ENCODE measurements around the gene SEPTIN14. TPM values are rescaled to one million over a fixed set of nuclear protein-coding genes. Genes with fewer than 3 reads are reported as not detected.

The SEPTIN14 gene
- total RNA-seq, 1 experiment from 2014 or later: not detected

GRCh38 chr7:55776196-55776595 is 86.4 kb downstream of the SEPTIN14 start:
- H3K4me1 ChIP-seq (ENCODE audit: insufficient read depth, low read length): no peaks in the 10 kb centered on the region
- no peak overlapping the region for H3K23ac ChIP-seq (ENCODE audit: insufficient read length, low read depth, low read length)
- H2BK15ac ChIP-seq (ENCODE audit: low read depth, low read length): no peak overlapping the region
- no peak overlapping the region for H3K18ac ChIP-seq (ENCODE audit: insufficient read length, low read depth, low read length)
- peaks cover 53 to 83% of the 10 kb centered on the region in 2 experiments for H3K9me3 Mint-ChIP-seq
- no peaks in the 10 kb centered on the region for H3K9me3 ChIP-seq (ENCODE audit: control insufficient read depth, low read depth, low read length)
- H3K4me1 Mint-ChIP-seq: no peaks in the 10 kb centered on the region
- no peak overlapping the region for H4K8ac ChIP-seq (replicated peaks; ENCODE audit: insufficient read length, low read depth, low read length)
- H3K9ac ChIP-seq (ENCODE audit: extremely low read depth, insufficient read length, low read length): no peak overlapping the region
- H3K79me2 ChIP-seq (ENCODE audit: insufficient read depth, low read length): no peaks in the 10 kb centered on the region
- H3K4me2 ChIP-seq (ENCODE audit: insufficient read depth, insufficient read length, low read length): no peak overlapping the region
- no peak overlapping the region for H2BK12ac ChIP-seq (ENCODE audit: insufficient read length, low read depth, low read length)
- no peak overlapping the region for H2BK5ac ChIP-seq (ENCODE audit: insufficient read length, low read length)
- no peak overlapping the region for H2BK20ac ChIP-seq (ENCODE audit: low read depth, low read length, poor library complexity, severe bottlenecking)
- H4K91ac ChIP-seq (ENCODE audit: insufficient read length, low read depth, low read length): no peak overlapping the region
- H3T11ph ChIP-seq (ENCODE audit: low read length): no peak overlapping the region
- no peaks in the 10 kb centered on the region for H4K20me1 ChIP-seq (ENCODE audit: control insufficient read depth, insufficient read depth, insufficient read length)
- H3K14ac ChIP-seq (ENCODE audit: insufficient read depth, low read length): no peak overlapping the region
- peaks cover 5% of the 10 kb centered on the region for H3K27me3 Mint-ChIP-seq (ENCODE audit: low read depth)
- WGBS (ENCODE audit: extremely low coverage, insufficient read length, low lambda C conversion rate): no CpG with 5 or more reads among the region's 8 CpGs
- H3K23me2 ChIP-seq (ENCODE audit: insufficient read length, low read depth, low read length, poor library complexity, severe bottlenecking): no peaks in the 10 kb centered on the region
- H2AFZ ChIP-seq (ENCODE audit: low read length): no peak overlapping the region
- TF ChIP-seq CTCF (conservative IDR thresholded peaks at IDR 0.05): no peak
- H3K27ac Mint-ChIP-seq: no peak overlapping the region
- H3K4me3 Mint-ChIP-seq: no peak overlapping the region
- H3K36me3 Mint-ChIP-seq (ENCODE audit: insufficient read depth in 1 of 3, low read depth in 3 of 3): peaks cover 0 to 15% (median 14%) of the 10 kb centered on the region in 3 experiments; a peak in 3 of 7 replicates
- H3K56ac ChIP-seq (ENCODE audit: insufficient read length, low read depth, low read length): no peak overlapping the region
- H4K5ac ChIP-seq (ENCODE audit: insufficient read length, low read depth, low read length): no peak overlapping the region
- H3K79me1 ChIP-seq (ENCODE audit: insufficient read depth, low read depth, low read length, poor library complexity, severe bottlenecking): no peaks in the 10 kb centered on the region
- no peak overlapping the region for H3K4ac ChIP-seq (ENCODE audit: low read depth, low read length)
- DNase-seq: no peak
- no peak overlapping the region for H3K27ac ChIP-seq (ENCODE audit: insufficient read length, low read depth, low read length)
- no peaks in the 10 kb centered on the region for H3K27me3 ChIP-seq (ENCODE audit: insufficient read depth, low read length)
- H2BK120ac ChIP-seq (ENCODE audit: low read depth, low read length, poor library complexity, severe bottlenecking): no peak overlapping the region
- no peak overlapping the region for H2AK5ac ChIP-seq (ENCODE audit: insufficient read length, low read length)
